ENCODE measurements around the gene SETDB2. TPM values are rescaled to one million over a fixed set of nuclear protein-coding genes. Genes with fewer than 3 reads are reported as not detected.

SETDB2 gene
- total RNA-seq, 1 donor from 2014 or later, result 10.8 TPM

- no peak for TF ChIP-seq CTCF (IDR thresholded peaks at IDR 0.05; ENCODE audit: unreplicated experiment)
- no peaks in the 10 kb centered on the region for H3K27me3 Mint-ChIP-seq (ENCODE audit: low read depth)
Observed at GRCh38 chr13:49409008-49409407, 35.1 kb upstream of the SETDB2 start.

GRCh38 chr13:49410006-49410405 is 34.1 kb upstream of the SETDB2 start:
- no peak for TF ChIP-seq CTCF (IDR thresholded peaks at IDR 0.05; ENCODE audit: unreplicated experiment)
- peaks cover 8% of the 10 kb centered on the region for H3K36me3 Mint-ChIP-seq
- H3K4me1 Mint-ChIP-seq, result peaks cover 3% of the 10 kb centered on the region
- H3K27me3 Mint-ChIP-seq (ENCODE audit: low read depth), result no peaks in the 10 kb centered on the region
- DNase-seq (ENCODE audit: low spot score in 2 of 2, unreplicated experiment in 2 of 2), result no peak
- no peak overlapping the region for H3K4me3 Mint-ChIP-seq
- H3K27ac Mint-ChIP-seq, result no peak overlapping the region
- H3K9me3 Mint-ChIP-seq, result peaks cover 9% of the 10 kb centered on the region

More at GRCh38 chr13:49409008-49409407, 35.1 kb upstream of the SETDB2 start:
- DNase-seq (ENCODE audit: low spot score in 2 of 2, unreplicated experiment in 2 of 2), result no peak
- peaks cover 19% of the 10 kb centered on the region for H3K9me3 Mint-ChIP-seq
- H3K27ac Mint-ChIP-seq, result no peak overlapping the region
- no peak overlapping the region for H3K4me3 Mint-ChIP-seq
- H3K4me1 Mint-ChIP-seq, result peaks cover 3% of the 10 kb centered on the region
- peaks cover 18% of the 10 kb centered on the region for H3K36me3 Mint-ChIP-seq

GRCh38 chr13:49410477-49410876 is 33.6 kb upstream of the SETDB2 start:
- Mint-ChIP-seq H3K9me3 (peaks cover 4% of the 10 kb centered on the region), H3K27ac (no peak overlapping the region), H3K36me3 (peaks cover 3% of the 10 kb centered on the region), H3K4me3 (no peak overlapping the region), H3K27me3 (ENCODE audit: low read depth) (no peaks in the 10 kb centered on the region), H3K4me1 (peaks cover 3% of the 10 kb centered on the region)
- no peak for TF ChIP-seq CTCF (IDR thresholded peaks at IDR 0.05; ENCODE audit: unreplicated experiment)
- no peak for DNase-seq (ENCODE audit: low spot score in 2 of 2, unreplicated experiment in 2 of 2)

- Mint-ChIP-seq H3K4me1 (peaks cover 3% of the 10 kb centered on the region), H3K36me3 (no peaks in the 10 kb centered on the region), H3K27ac (no peak overlapping the region), H3K27me3 (ENCODE audit: low read depth) (no peaks in the 10 kb centered on the region), H3K4me3 (no peak overlapping the region), H3K9me3 (no peaks in the 10 kb centered on the region)
- no peak for TF ChIP-seq CTCF (IDR thresholded peaks at IDR 0.05; ENCODE audit: unreplicated experiment)
- no peak for DNase-seq (ENCODE audit: low spot score in 2 of 2, unreplicated experiment in 2 of 2)
Observed at GRCh38 chr13:49411353-49411752, 32.7 kb upstream of the SETDB2 start.

- TF ChIP-seq CTCF (IDR thresholded peaks at IDR 0.05; ENCODE audit: unreplicated experiment), result no peak
- H3K27me3 Mint-ChIP-seq (ENCODE audit: low read depth), result no peaks in the 10 kb centered on the region
- no peaks in the 10 kb centered on the region for H3K36me3 Mint-ChIP-seq
- peaks cover 3% of the 10 kb centered on the region for H3K4me1 Mint-ChIP-seq
- no peak for DNase-seq (ENCODE audit: low spot score in 2 of 2, unreplicated experiment in 2 of 2)
- H3K27ac Mint-ChIP-seq, result no peak overlapping the region
- H3K4me3 Mint-ChIP-seq, result no peak overlapping the region
- no peaks in the 10 kb centered on the region for H3K9me3 Mint-ChIP-seq
Observed at GRCh38 chr13:49412749-49413148, 31.3 kb upstream of the SETDB2 start.

- Mint-ChIP-seq H3K27me3 (ENCODE audit: low read depth) (no peaks in the 10 kb centered on the region), H3K4me3 (no peak overlapping the region), H3K4me1 (no peaks in the 10 kb centered on the region), H3K9me3 (no peaks in the 10 kb centered on the region), H3K36me3 (no peaks in the 10 kb centered on the region), H3K27ac (no peak overlapping the region)
- no peak for DNase-seq (ENCODE audit: low spot score in 2 of 2, unreplicated experiment in 2 of 2)
- TF ChIP-seq CTCF (IDR thresholded peaks at IDR 0.05; ENCODE audit: unreplicated experiment), result no peak
Observed at GRCh38 chr13:49417161-49417560, 26.9 kb upstream of the SETDB2 start.

Data from mesothelial cell of epicardium (in vitro differentiated cells).